Uterus (tissue), 4 donors: Measurements from ENCODE around the gene ERCC6L2. TPM values are rescaled to one million over a fixed set of nuclear protein-coding genes. Genes with fewer than 3 reads are reported as not detected.

Source experiments
- DNase-seq, 2 donors: peaks; one replicate each; pipeline ENCODE4 v3.0.0-alpha.2; 2019 to 2020
- H3K27ac ChIP-seq, 2 donors: fragments of 200-600 bp; sonication (generic); 1 replicate in 1 of 2; 2 replicates in 1 of 2; pipeline ENCODE4 v1.5.1; 2016 to 2018
- H3K27me3 ChIP-seq, 2 donors: fragments of 200-600 bp; sonication (generic); one replicate each; pipeline ENCODE4 v1.5.1; 2018 to 2019; ENCODE audit warnings: control low read depth in 1 of 2
- H3K36me3 ChIP-seq, 2 donors: fragments of 200-600 bp; sonication (generic); one replicate each; pipeline ENCODE4 v1.5.1; 2019; ENCODE audit warnings: control low read depth in 1 of 2
- H3K4me1 ChIP-seq, 2 donors: fragments of 200-600 bp; sonication (generic); one replicate each; pipeline ENCODE4 v1.5.1; 2018 to 2019; ENCODE audit warnings: control low read depth in 1 of 2
- H3K4me3 ChIP-seq, 2 donors: fragments of 200-600 bp; sonication (generic); 1 replicate in 1 of 2; 2 replicates in 1 of 2; pipeline ENCODE4 v1.5.1; 2018 to 2019; ENCODE audit warnings: mild to moderate bottlenecking in 1 of 2
- H3K9me3 ChIP-seq, 2 donors: fragments of 200-600 bp; sonication (generic); one replicate each; pipeline ENCODE4 v1.5.1; 2019; ENCODE audit warnings: control low read depth in 1 of 2
- CTCF ChIP-seq, 4 experiments: fragments of 200-600 bp in 2 of 4; fragments of 450-650 bp in 2 of 4; sonication (generic) in 2 of 4; IDR thresholded peaks; one replicate each; pipeline ENCODE4 v1.5.1; 2016 to 2019; ENCODE audit warnings: antibody characterized with exemption in 4 of 4, mild to moderate bottlenecking in 2 of 4, moderate library complexity in 1 of 4
- POLR2A ChIP-seq, 2 donors: fragments of 450-650 bp; IDR thresholded peaks; one replicate each; pipeline ENCODE4 v1.6.1; 2016; ENCODE audit warnings: antibody characterized with exemption in 2 of 2, mild to moderate bottlenecking in 1 of 2, moderate library complexity in 1 of 2
- intact Hi-C: fragments of 100-400 bp; cut with DNase I; formaldehyde crosslinking; loops from one replicate; pipeline ENCODE4 v1.15.1; 2023; ENCODE audit warnings: low total_unique reads
- total RNA-seq, 4 donors: library from RNA; depleted of rRNA in 3 of 4; stranded (reverse); fragments of >200 nt in 3 of 4; gene quantifications; one replicate each; pipeline versions ENCODE4 v1.1.0 to v1.2.4, GENCODE V29; 2014 to 2023
- donor health status: DM: yes; HTN: yes; CAD: no.

ERCC6L2 gene
- total RNA-seq, 4 donors from 2014 or later: 28.8 to 176 (median 60.4) TPM

- TF ChIP-seq CTCF (IDR thresholded peaks at IDR 0.05) (no peak), POLR2A (IDR thresholded peaks at IDR 0.05) (no peak)
- DNase-seq: no peak
- intact Hi-C loops: no loop called here
Measured at GRCh38 chr9:95840074-95840473, 35.4 kb upstream of the ERCC6L2 start.

GRCh38 chr9:95841377-95841776 lies 34.1 kb upstream of the ERCC6L2 start:
- H3K9me3 ChIP-seq: no peaks in the 10 kb centered on the region
- H3K4me1 ChIP-seq: no peaks in the 10 kb centered on the region
- H3K27me3 ChIP-seq: no peaks in the 10 kb centered on the region
- DNase-seq: no peak
- H3K27ac ChIP-seq: no peak overlapping the region
- intact Hi-C loops: no loop called here
- TF ChIP-seq CTCF (IDR thresholded peaks at IDR 0.05): no peak
- no peak for TF ChIP-seq POLR2A (IDR thresholded peaks at IDR 0.05)
- no peak overlapping the region for H3K4me3 ChIP-seq
- no peaks in the 10 kb centered on the region for H3K36me3 ChIP-seq

More at GRCh38 chr9:95840074-95840473, 35.4 kb upstream of the ERCC6L2 start:
- Histone ChIP-seq H3K36me3 (no peaks in the 10 kb centered on the region), H3K9me3 (no peaks in the 10 kb centered on the region), H3K27me3 (no peaks in the 10 kb centered on the region), H3K4me3 (no peak overlapping the region), H3K4me1 (no peaks in the 10 kb centered on the region), H3K27ac (no peak overlapping the region)

- H3K4me3 ChIP-seq: no peak overlapping the region
- no peaks in the 10 kb centered on the region for H3K27me3 ChIP-seq
- H3K27ac ChIP-seq: no peak overlapping the region
- DNase-seq: no peak
- intact Hi-C loops: loop anchor here (5.0 kb wide), 1 partner anchor 113 kb away; no protein-coding TSS in a partner anchor
- TF ChIP-seq CTCF (IDR thresholded peaks at IDR 0.05): no peak
- TF ChIP-seq POLR2A (IDR thresholded peaks at IDR 0.05): no peak
- no peaks in the 10 kb centered on the region for H3K9me3 ChIP-seq
- H3K36me3 ChIP-seq: no peaks in the 10 kb centered on the region
- no peaks in the 10 kb centered on the region for H3K4me1 ChIP-seq
Measured at GRCh38 chr9:95845751-95846150, 29.7 kb upstream of the ERCC6L2 start.

GRCh38 chr9:95848764-95849163 lies 26.7 kb upstream of the ERCC6L2 start:
- intact Hi-C loops: loop anchor here (5.0 kb wide), 1 partner anchor 116 kb away; no protein-coding TSS in a partner anchor
- no peaks in the 10 kb centered on the region for H3K4me1 ChIP-seq
- H3K4me3 ChIP-seq: no peak overlapping the region
- no peak for TF ChIP-seq CTCF (IDR thresholded peaks at IDR 0.05)
- TF ChIP-seq POLR2A (IDR thresholded peaks at IDR 0.05): no peak
- no peaks in the 10 kb centered on the region for H3K9me3 ChIP-seq
- no peak overlapping the region for H3K27ac ChIP-seq
- no peak for DNase-seq
- H3K27me3 ChIP-seq: no peaks in the 10 kb centered on the region
- H3K36me3 ChIP-seq: no peaks in the 10 kb centered on the region

GRCh38 chr9:95852059-95853032 lies 23.1 kb upstream of the ERCC6L2 start:
- intact Hi-C loops: no loop called here
- Histone ChIP-seq H3K4me3 (no peak overlapping the region), H3K36me3 (no peaks in the 10 kb centered on the region), H3K9me3 (no peaks in the 10 kb centered on the region), H3K27ac (no peak overlapping the region), H3K4me1 (no peaks in the 10 kb centered on the region), H3K27me3 (no peaks in the 10 kb centered on the region)
- TF ChIP-seq CTCF (IDR thresholded peaks at IDR 0.05) (no peak), POLR2A (IDR thresholded peaks at IDR 0.05) (no peak)
- no peak for DNase-seq
